GM19397 (cell line): ENCODE data around the gene SYNGR2.

Experiments used
- ATAC-seq: cut with Tn5 transposase; IDR thresholded peaks from one replicate; pipeline ENCODE4 v1.9.1; 2021; ENCODE audit warnings: mild to moderate bottlenecking, moderate library complexity; ENCODE audit not compliant: unreplicated experiment

Gene SYNGR2

DNA sequence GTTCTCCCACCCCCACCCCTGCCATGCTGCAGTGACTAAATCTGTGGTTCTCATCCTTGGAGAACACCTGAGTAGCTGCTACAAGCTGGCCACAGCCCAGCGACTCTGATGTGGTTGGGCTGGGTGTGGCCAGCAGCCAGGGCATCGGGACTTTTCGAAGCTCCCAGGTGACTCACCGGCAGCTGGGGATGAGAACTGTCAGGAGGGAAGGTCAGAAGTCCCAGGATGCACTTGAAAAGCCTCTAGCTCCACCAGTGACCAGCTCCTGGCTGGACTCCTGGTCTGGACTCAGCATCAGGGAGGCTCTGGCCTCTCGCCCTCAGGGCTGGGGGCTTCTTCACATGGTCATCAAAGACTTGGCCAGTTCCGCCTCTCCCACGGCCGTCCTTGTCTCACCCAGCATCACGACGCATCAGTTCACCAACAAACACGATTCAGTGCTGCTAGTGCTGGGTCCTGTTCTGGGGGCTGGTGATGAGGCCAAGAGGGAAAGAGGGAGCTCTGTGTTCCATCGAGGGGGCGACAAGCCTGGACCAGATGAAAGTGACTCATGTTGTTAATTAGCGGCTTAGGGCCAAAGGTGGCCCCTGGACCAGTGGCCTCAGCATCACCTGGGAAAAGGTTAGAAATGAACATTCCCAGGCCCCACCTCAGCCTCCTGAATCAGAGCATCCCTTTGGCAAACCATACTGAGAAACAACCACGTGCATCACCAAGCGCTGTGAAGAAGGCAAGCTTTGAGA is 26.1 kb upstream of the SYNGR2 start:
- no peak for ATAC-seq

- ATAC-seq = no peak
Measured at GRCh38 chr17:78143214-78144146, 24.9 kb upstream of the SYNGR2 start.

GRCh38 chr17:78144147-78144719 is 24.1 kb upstream of the SYNGR2 start:
- ATAC-seq = no peak

GRCh38 chr17:78144736-78145641 is 23.4 kb upstream of the SYNGR2 start:
- ATAC-seq = no peak

GRCh38 chr17:78146471-78146869 is 21.9 kb upstream of the SYNGR2 start:
- no peak for ATAC-seq

DNA sequence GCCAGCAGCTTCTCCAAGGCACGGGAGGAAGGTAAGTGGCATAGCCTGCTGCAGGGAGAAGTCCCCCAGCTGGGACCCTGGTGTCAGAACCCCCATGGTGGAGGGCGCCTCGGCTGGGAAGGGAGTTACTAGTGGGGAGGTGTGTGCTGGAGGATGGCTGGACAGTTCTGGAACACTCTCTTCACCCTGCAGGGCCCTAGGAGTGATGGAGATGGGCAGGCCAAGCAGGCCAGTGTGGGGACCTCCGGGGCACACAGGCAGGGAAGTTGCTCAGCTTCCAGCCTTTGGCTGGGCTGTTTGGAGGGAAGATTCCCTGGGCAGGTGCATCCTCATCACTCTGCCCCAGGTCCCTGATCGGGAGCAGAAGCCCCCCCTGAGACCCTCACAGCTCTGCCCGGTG is 21.5 kb upstream of the SYNGR2 start:
- no peak for ATAC-seq

DNA sequence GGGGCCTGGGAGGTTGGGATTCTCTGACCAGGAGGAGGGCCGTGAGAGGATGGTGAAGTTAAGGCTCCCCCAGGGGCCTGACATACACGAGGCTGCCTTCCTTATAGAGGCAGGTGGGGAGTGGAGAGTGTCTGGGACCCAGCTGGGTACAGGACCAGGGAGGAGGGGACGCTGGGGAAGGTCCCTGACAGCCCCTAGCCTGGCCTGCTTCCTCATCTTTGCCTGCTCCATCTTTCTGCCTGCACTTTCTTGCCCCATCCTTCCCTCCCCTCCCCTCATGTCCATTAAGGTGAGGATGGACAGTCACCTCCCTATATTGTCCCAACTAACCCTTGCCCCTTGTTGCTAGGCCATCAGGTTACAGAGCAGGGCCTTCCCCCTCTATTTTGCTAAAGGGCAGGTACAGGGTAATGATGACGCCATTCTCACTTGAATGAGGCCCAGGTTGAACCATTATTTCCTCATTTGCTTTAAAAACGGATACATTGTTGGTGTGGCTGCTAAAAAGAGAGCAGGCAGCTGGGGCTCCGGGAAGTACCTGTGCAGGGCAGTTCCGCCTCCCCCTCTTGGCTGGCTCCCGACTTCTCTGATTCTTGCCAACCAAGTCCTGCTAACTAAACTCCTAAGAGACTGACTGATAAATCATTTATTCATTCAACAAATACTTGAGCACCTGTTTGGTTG is 20.9 kb upstream of the SYNGR2 start:
- no peak for ATAC-seq

GRCh38 chr17:78148286-78149016 is 19.9 kb upstream of the SYNGR2 start:
- ATAC-seq = no peak

- no peak for ATAC-seq
Measured at GRCh38 chr17:78151514-78152008, 16.8 kb upstream of the SYNGR2 start.

GRCh38 chr17:78154903-78155811 is 13.2 kb upstream of the SYNGR2 start:
- ATAC-seq = peak; percentile 49

DNA sequence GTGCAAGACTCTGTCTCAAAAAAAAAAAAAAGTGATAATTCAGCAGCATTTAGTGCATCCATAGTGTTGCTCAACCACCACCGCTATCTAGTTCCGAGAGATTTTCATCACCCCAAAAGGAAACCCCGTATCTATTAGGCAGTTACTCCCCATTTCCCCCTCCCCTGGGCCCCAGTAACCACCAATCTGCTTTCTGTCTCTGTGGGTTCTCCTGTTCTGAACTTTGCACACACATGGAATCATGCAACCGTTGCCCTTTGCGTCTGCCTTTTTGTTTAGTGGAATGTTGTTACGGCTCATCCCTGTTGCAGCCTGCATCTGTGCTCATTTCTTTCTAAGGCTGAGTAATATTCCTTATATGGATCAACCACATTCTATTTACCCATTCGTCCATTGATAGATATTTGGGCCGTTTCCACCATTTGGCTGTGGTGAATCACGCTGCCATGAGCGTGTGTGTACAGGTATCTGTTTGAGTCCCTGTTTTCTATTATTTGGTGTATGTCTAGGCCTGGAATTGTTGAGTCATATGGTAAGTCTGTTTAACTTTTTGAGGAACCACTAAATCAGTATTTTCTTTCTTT is 8.7 kb upstream of the SYNGR2 start:
- ATAC-seq = no peak

DNA sequence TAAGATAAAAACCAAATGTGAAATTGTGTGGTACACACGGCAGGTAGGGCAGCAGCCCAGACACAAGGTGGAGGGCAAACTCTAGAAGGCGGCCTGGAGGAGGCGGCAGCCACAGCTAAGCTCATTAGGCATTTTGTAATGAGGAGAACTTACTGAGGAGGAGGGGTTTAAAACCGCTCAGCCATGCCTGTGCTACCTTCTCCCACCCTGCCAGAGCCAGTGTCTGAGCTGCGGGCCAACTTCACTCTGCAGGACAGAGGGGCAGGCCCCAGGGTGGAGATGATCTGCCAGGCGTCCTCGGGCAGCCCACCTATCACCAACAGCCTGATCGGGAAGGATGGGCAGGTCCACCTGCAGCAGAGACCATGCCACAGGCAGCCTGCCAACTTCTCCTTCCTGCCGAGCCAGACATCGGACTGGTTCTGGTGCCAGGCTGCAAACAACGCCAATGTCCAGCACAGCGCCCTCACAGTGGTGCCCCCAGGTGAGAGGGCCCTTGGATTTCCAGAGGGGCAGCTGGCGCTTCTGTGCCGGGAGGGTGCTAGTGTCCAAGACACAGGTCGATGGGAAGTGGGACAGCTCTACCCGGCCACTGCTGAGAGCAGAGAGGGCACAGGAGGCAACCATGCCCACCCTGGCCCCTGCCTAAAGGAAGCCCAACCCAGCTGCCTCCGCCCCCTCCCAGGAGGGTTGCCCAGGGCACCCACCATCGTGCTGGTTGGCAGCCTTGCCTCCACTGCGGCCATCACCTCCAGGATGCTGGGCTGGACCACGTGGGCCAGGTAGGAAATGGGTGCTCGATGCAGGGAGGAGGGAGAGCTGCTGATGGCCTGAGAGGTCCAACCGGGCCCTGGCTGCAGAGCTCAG is 4.3 kb upstream of the SYNGR2 start:
- no peak for ATAC-seq

- no peak for ATAC-seq
Measured at GRCh38 chr17:78164748-78165607, 3.4 kb upstream of the SYNGR2 start.

DNA sequence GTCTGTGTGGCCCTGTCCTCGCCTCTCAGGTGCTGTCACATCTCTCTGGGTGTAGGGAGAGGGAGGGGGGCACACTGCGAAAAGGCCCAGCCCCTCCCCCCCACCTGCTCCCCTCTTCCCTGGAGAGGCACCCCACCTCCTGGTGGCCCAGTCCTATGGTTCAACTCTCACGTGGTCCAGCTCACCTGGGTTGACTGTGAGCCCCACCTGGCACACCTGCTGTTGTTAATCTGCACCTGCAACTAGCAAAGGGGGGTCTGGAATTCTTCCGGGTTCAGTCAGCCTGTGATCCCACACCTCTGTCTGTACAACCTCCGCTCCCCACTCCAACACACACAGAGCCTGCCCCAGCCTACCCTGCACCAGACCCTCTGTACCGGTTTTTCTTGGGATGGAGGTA is 2.0 kb upstream of the SYNGR2 start:
- ATAC-seq = no peak

- peak; percentile 11 for ATAC-seq
Measured at GRCh38 chr17:78168903-78169793, 767 bp downstream of the SYNGR2 start.
